A204.1 (cell line): Measurements from ENCODE around the gene PCBP3.
"Not testable (repeated sequence)": the region's sequence is repeated elsewhere in the genome, so short reads cannot be mapped to it uniquely, and the experiment has no call there.

Experiments
- FAIRE-seq: peaks from 2 replicates; lab custom pipeline; 2012; peaks lifted over from hg19 to GRCh38; lab: Jason Lieb, UNC

Gene PCBP3

GRCh38 chr21:45613881-45614280 is 29.6 kb upstream of the PCBP3 start:
- FAIRE-seq: no peak

GRCh38 chr21:45615145-45615711 is 28.3 kb upstream of the PCBP3 start:
- FAIRE-seq: no peak

- FAIRE-seq: no peak
Measured at GRCh38 chr21:45617021-45617921, 26.3 kb upstream of the PCBP3 start.

- FAIRE-seq: no peak
Measured at GRCh38 chr21:45618287-45618686, 25.2 kb upstream of the PCBP3 start.

GRCh38 chr21:45618846-45619485 is 24.6 kb upstream of the PCBP3 start:
- no peak for FAIRE-seq

GRCh38 chr21:45620201-45620923 is 23.2 kb upstream of the PCBP3 start:
- no peak for FAIRE-seq

- not testable (repeated sequence) for FAIRE-seq
Measured at GRCh38 chr21:45621435-45622331, 21.8 kb upstream of the PCBP3 start.

- FAIRE-seq: no peak
Measured at GRCh38 chr21:45622416-45623097, 21.0 kb upstream of the PCBP3 start.

GRCh38 chr21:45623436-45623835 is 20.1 kb upstream of the PCBP3 start:
- no peak for FAIRE-seq

- not testable (repeated sequence) for FAIRE-seq
Measured at GRCh38 chr21:45626127-45626526, 17.4 kb upstream of the PCBP3 start.

- no peak for FAIRE-seq
Measured at GRCh38 chr21:45629046-45629981, 14.2 kb upstream of the PCBP3 start.

GRCh38 chr21:45630066-45630694 is 13.3 kb upstream of the PCBP3 start:
- no peak for FAIRE-seq

GRCh38 chr21:45630876-45631275 is 12.6 kb upstream of the PCBP3 start:
- FAIRE-seq: no peak

- no peak for FAIRE-seq
Measured at GRCh38 chr21:45631540-45631939, 12.0 kb upstream of the PCBP3 start.

- no peak for FAIRE-seq
Measured at GRCh38 chr21:45632160-45632559, 11.4 kb upstream of the PCBP3 start.

GRCh38 chr21:45632637-45633251 is 10.8 kb upstream of the PCBP3 start:
- no peak for FAIRE-seq

- no peak for FAIRE-seq
Measured at GRCh38 chr21:45634511-45635183, 8.9 kb upstream of the PCBP3 start.
